Colonic mucosa (tissue), 4 donors: ENCODE data around the gene ALOX5AP. TPM values are rescaled to one million over a fixed set of nuclear protein-coding genes. Genes with fewer than 3 reads are reported as not detected.

Experiments used
- DNase-seq: peaks from one replicate; pipeline ENCODE4 v3.0.0-alpha.2; 2020
- H3K27ac ChIP-seq: fragments of 200-600 bp; one replicate; pipeline ENCODE4 v1.8.0; 2021
- H3K27me3 ChIP-seq: fragments of 200-600 bp; one replicate; pipeline ENCODE4 v1.8.0; 2021
- H3K36me3 ChIP-seq: fragments of 200-600 bp; one replicate; pipeline ENCODE4 v1.8.0; 2021
- H3K4me1 ChIP-seq: fragments of 200-600 bp; one replicate; pipeline ENCODE4 v1.8.0; 2021; ENCODE audit warnings: mild to moderate bottlenecking
- H3K4me3 ChIP-seq: fragments of 200-600 bp; one replicate; pipeline ENCODE4 v1.8.0; 2021
- H3K9ac ChIP-seq, 2 donors: one replicate each; pipeline ENCODE4 v1.7.0; 2013; ENCODE audit warnings: control low read depth in 2 of 2, low read depth in 2 of 2, low read length in 2 of 2
- H3K9me3 ChIP-seq: fragments of 200-600 bp; one replicate; pipeline ENCODE4 v1.8.0; 2021
- intact Hi-C: fragments of 100-400 bp; cut with DNase I; formaldehyde crosslinking; loops from one replicate; pipeline ENCODE4 v1.14.1; 2022
- total RNA-seq, 2 donors: library from RNA; stranded (reverse); fragmentation: NEBNext Ultra II Directional in 1 of 2; extraction: Animal tissue kit (Norgen Biotek cat#: 25700) in 1 of 2; gene quantifications; one replicate each; pipeline ENCODE4 v1.2.1, GENCODE V29; 2021
- TF ChIP-seq, protein P1 (sequence below): fragments of 200-600 bp; IDR thresholded peaks from one replicate; pipeline ENCODE4 v1.8.0; 2022; ENCODE audit warnings: antibody characterized with exemption, mild to moderate bottlenecking
- donor health status: healthy.
- donor health status: DM: no; HTN: no; CAD: no.
- donor health status: DM: no; HTN: no; CAD: no.

The ALOX5AP gene
- total RNA-seq, 2 donors from 2014 or later = 5.0 to 5.1 TPM

DNA sequence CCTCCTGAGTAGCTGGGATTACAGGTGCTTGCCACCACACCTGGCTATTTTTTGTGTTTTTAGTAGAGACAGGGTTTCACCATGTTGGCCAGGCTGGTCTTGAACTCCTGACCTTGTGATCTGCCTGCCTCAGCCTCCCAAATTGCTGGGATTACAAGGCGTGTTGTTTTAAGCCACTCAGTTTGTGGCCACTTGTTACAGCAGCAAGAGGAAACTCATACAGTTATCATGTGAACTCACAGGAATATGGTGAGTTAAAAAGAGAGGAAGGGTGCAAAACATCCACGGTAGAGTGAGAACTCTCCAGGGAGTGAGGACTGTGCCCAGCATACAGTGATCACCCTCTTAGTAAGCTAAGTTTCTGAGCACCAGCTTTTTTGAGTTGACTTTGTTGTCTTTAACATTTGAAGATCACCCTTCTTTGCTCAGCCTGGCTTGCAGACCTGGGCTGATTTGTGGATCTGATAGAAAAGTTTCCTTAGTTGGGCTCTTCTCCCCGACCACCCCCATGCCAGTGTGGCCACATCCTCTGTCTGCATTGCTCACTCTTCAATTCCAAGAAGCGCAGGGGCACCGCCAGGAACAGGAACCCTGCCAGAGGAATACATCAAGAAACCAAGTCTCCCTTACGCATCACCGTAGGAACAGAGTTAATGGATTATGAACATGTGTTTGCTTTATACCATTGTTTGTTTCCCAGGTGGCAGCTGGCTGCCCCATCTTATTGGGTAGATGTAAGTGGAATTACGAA, 16.0 kb downstream of the ALOX5AP start:
- no peaks in the 10 kb centered on the region for H3K36me3 ChIP-seq
- H3K4me3 ChIP-seq = no peak overlapping the region
- H3K27me3 ChIP-seq = no peaks in the 10 kb centered on the region
- no peak overlapping the region for H3K27ac ChIP-seq
- no peaks in the 10 kb centered on the region for H3K9me3 ChIP-seq
- no peak overlapping the region for H3K9ac ChIP-seq
- intact Hi-C loops = no loop called here
- H3K4me1 ChIP-seq = peaks cover 6% of the 10 kb centered on the region
- TF ChIP-seq, protein P1, sequence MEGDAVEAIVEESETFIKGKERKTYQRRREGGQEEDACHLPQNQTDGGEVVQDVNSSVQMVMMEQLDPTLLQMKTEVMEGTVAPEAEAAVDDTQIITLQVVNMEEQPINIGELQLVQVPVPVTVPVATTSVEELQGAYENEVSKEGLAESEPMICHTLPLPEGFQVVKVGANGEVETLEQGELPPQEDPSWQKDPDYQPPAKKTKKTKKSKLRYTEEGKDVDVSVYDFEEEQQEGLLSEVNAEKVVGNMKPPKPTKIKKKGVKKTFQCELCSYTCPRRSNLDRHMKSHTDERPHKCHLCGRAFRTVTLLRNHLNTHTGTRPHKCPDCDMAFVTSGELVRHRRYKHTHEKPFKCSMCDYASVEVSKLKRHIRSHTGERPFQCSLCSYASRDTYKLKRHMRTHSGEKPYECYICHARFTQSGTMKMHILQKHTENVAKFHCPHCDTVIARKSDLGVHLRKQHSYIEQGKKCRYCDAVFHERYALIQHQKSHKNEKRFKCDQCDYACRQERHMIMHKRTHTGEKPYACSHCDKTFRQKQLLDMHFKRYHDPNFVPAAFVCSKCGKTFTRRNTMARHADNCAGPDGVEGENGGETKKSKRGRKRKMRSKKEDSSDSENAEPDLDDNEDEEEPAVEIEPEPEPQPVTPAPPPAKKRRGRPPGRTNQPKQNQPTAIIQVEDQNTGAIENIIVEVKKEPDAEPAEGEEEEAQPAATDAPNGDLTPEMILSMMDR = no peak
- no peak for DNase-seq

DNA sequence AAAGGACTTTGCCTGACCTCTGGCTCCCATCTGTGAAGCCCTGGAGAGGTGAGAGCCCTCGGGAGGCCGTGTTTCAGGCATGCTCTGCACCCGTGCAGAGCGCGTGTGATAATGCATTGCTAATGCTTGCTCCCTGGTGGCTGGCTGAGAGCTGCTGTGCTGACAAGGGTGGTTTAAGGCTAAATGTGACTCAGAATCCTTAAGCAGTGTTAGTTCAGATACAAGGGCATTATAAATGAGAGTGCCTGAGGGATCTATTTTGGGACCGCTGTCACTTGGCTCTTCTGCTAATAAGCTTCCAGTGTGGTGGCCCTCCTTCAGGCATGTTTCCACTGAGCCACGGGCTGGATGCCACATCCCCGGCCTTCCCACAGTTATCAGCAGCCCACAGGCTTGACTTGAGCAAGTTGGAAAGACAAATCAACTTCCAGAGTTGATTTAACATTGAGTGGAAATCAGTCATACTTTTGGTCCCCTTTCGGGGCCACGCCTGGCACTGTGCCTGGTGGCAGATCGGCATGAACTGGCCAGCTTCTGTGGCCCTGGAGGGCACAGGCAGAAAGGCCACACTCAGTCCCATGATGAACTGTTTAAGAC, 17.0 kb downstream of the ALOX5AP start:
- Histone ChIP-seq H3K4me1 (no peaks in the 10 kb centered on the region), H3K36me3 (no peaks in the 10 kb centered on the region), H3K27me3 (no peaks in the 10 kb centered on the region), H3K4me3 (no peak overlapping the region), H3K9me3 (no peaks in the 10 kb centered on the region), H3K27ac (no peak overlapping the region), H3K9ac (no peak overlapping the region)
- TF ChIP-seq, protein P1 = no peak
- intact Hi-C loops = no loop called here
- no peak for DNase-seq

DNA sequence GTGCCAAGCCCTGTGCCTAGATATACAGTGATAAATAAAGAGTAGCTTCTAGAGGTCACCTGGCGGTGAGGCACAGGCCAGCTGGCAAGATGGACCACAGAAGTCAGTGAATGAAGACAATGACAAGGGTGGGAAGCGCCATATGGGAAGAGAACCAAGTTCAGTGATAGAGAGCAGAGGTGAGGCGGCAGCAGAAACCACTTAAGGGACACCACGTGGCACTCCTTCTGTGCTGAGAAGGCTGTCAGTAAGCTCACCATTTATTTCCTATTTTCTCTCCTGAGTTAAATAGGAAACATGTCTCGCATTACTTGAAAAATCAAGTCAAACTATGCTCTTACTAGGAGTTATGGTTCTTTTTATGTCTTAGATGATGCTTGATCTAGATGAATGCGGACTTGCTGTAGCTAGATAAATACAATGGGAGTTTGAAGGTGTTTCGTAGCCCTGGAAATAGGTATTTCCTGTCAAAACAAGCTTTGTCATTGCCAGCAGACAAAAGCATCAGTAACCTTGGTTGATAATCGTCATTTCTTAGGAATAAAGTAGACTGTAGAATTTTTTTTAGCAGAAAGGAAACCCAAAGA, 17.8 kb downstream of the ALOX5AP start:
- no peak overlapping the region for H3K9ac ChIP-seq
- intact Hi-C loops = no loop called here
- DNase-seq = no peak
- no peak overlapping the region for H3K4me3 ChIP-seq
- H3K36me3 ChIP-seq = no peaks in the 10 kb centered on the region
- TF ChIP-seq, protein P1 = no peak
- H3K9me3 ChIP-seq = no peaks in the 10 kb centered on the region
- no peaks in the 10 kb centered on the region for H3K4me1 ChIP-seq
- no peaks in the 10 kb centered on the region for H3K27me3 ChIP-seq
- H3K27ac ChIP-seq = no peak overlapping the region

DNA sequence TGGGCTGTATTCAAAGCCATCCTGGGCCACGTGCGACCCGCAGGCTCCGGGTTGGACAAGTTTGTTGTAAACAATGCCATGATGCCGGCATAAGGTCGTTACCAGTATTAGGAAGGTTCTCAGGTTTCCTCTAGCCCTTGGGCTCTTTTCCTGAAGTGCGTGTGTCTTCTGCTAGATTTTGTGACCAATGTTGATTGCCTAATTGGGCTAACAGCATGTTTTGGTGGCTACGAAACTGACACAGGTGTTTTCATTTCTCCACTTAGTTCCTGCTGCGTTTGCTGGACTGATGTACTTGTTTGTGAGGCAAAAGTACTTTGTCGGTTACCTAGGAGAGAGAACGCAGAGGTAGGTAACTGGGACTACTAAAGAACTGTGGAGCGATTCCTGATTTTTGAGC, 20.3 kb downstream of the ALOX5AP start:
- Histone ChIP-seq H3K9ac (no peak overlapping the region), H3K27me3 (no peaks in the 10 kb centered on the region), H3K4me3 (no peak overlapping the region), H3K9me3 (no peaks in the 10 kb centered on the region), H3K36me3 (no peaks in the 10 kb centered on the region), H3K27ac (no peak overlapping the region), H3K4me1 (no peaks in the 10 kb centered on the region)
- DNase-seq = no peak
- intact Hi-C loops = no loop called here
- TF ChIP-seq, protein P1 = no peak

DNA sequence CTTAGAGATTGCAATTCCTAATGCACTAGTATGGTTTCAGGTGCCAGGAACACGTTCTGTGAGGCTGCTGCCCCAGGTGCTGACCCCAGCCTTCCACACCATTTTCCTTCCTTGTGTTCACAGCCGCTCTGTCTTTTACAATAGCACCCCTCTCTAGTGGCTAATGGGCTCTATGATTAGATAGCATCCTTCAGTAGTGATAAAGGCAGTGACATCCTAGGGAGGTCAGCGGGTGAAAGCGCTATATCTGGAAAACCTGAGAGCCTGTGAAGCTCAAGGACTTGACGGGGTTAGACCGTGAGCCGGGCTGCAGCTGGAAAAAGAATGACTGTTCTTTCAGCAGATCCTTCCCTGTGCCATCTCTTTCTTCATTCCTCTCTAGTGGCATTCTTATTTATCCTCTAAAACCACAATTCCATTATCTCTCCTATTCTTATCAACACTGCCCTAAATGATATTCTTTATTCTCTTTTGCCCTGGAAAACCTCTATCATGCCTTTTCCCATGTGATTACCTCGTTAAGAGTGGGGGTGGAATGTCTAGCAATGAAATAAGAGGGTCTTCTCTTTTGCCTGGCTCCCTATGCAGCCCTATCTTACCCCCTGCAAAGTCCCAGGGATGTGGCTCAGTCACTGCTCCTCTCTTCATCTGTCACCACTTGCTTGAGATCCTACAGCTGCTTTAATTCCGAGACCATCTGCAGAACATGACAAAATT, 21.8 kb downstream of the ALOX5AP start:
- TF ChIP-seq, protein P1 = no peak
- DNase-seq = no peak
- no peak overlapping the region for H3K4me3 ChIP-seq
- H3K4me1 ChIP-seq = no peaks in the 10 kb centered on the region
- no peak overlapping the region for H3K9ac ChIP-seq
- no peaks in the 10 kb centered on the region for H3K9me3 ChIP-seq
- H3K27me3 ChIP-seq = no peaks in the 10 kb centered on the region
- H3K27ac ChIP-seq = no peak overlapping the region
- intact Hi-C loops = no loop called here
- no peaks in the 10 kb centered on the region for H3K36me3 ChIP-seq
